ENCODE data around the gene XBP1.
"Not testable (repeated sequence)": the region's sequence is repeated elsewhere in the genome, so short reads cannot be mapped to it uniquely, and the experiment has no call there.

DNA sequence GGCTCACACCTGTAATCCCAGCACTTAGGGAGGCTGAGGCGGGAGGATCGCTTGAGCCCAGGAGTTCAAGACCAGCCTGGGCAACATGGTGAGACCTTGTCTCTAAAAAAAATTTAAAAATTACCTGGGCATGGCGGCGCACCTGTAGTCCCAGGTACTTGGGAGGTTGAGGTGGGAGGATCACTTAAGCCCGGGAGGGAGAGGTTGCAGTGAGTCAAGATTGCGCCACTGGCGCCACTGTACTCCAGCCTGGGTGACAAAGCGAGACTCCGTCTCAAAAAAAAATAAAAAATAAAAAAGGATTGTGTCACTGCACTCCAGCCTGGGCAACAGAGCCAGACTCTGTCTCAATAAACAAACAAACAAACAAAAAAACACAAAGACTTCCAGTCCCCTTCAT lies 24.1 kb upstream of the XBP1 start:
- TF ChIP-seq, protein P1, sequence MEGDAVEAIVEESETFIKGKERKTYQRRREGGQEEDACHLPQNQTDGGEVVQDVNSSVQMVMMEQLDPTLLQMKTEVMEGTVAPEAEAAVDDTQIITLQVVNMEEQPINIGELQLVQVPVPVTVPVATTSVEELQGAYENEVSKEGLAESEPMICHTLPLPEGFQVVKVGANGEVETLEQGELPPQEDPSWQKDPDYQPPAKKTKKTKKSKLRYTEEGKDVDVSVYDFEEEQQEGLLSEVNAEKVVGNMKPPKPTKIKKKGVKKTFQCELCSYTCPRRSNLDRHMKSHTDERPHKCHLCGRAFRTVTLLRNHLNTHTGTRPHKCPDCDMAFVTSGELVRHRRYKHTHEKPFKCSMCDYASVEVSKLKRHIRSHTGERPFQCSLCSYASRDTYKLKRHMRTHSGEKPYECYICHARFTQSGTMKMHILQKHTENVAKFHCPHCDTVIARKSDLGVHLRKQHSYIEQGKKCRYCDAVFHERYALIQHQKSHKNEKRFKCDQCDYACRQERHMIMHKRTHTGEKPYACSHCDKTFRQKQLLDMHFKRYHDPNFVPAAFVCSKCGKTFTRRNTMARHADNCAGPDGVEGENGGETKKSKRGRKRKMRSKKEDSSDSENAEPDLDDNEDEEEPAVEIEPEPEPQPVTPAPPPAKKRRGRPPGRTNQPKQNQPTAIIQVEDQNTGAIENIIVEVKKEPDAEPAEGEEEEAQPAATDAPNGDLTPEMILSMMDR (conservative IDR thresholded peaks at IDR 0.05 in 1 of 2, IDR thresholded peaks at IDR 0.05 in 1 of 2; ENCODE audit: extremely low read depth in 1 of 2, insufficient read depth in 1 of 2, low read depth in 1 of 2, low read length in 2 of 2) = not testable (repeated sequence)
- not testable (repeated sequence) for TF ChIP-seq EZH2 (IDR thresholded peaks at IDR 0.05; ENCODE audit: borderline replicate concordance, low read length)

Measured in mammary epithelial cell (primary cell).